Measurements from ENCODE around the gene EPHA7. TPM values are rescaled to one million over a fixed set of nuclear protein-coding genes. Genes with fewer than 3 reads are reported as not detected.
A peak's percentile ranks its signal among the peaks of the same experiment; 100 is the strongest.

EPHA7 gene
- total RNA-seq, 1 experiment from 2014 or later = 9.6 TPM

DNA sequence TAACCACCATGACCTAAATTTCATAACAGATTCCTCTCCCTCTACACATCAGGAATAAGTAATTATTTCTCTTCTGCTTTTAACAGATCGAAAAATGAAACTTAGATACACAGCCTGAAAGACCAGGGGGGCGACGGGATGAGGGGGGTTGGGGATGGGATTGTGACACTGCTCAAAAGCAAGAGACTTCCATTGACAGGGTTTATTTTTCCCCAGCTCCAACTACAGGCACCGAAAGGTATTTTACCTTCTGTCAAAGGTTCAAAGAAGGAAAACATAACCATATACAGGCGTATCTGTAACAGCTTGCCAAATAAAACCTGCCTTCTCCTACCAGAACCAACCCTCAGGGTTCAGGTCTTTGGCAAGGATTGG is 1.3 kb downstream of the EPHA7 start (continued):
- TF ChIP-seq, protein P1, sequence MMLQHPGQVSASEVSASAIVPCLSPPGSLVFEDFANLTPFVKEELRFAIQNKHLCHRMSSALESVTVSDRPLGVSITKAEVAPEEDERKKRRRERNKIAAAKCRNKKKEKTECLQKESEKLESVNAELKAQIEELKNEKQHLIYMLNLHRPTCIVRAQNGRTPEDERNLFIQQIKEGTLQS (CRISPR knock-in tag; conservative IDR thresholded peaks at IDR 0.05) = no peak
- TF ChIP-seq NR1H2 (CRISPR knock-in tag; IDR thresholded peaks at IDR 0.05) (no peak), CREM (CRISPR knock-in tag; IDR thresholded peaks at IDR 0.05) (no peak), ZNF416 (CRISPR knock-in tag; IDR thresholded peaks at IDR 0.05) (no peak), NR3C1 (CRISPR knock-in tag; conservative IDR thresholded peaks at IDR 0.05; ENCODE audit: low read depth) (no peak), NR2C2 (CRISPR knock-in tag; IDR thresholded peaks at IDR 0.05) (no peak), TEAD4 (CRISPR knock-in tag; IDR thresholded peaks at IDR 0.05) (no peak)
- TF ChIP-seq, protein P2, sequence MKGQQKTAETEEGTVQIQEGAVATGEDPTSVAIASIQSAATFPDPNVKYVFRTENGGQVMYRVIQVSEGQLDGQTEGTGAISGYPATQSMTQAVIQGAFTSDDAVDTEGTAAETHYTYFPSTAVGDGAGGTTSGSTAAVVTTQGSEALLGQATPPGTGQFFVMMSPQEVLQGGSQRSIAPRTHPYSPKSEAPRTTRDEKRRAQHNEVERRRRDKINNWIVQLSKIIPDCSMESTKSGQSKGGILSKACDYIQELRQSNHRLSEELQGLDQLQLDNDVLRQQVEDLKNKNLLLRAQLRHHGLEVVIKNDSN (CRISPR knock-in tag; IDR thresholded peaks at IDR 0.05) = no peak
- TF ChIP-seq, protein P3, sequence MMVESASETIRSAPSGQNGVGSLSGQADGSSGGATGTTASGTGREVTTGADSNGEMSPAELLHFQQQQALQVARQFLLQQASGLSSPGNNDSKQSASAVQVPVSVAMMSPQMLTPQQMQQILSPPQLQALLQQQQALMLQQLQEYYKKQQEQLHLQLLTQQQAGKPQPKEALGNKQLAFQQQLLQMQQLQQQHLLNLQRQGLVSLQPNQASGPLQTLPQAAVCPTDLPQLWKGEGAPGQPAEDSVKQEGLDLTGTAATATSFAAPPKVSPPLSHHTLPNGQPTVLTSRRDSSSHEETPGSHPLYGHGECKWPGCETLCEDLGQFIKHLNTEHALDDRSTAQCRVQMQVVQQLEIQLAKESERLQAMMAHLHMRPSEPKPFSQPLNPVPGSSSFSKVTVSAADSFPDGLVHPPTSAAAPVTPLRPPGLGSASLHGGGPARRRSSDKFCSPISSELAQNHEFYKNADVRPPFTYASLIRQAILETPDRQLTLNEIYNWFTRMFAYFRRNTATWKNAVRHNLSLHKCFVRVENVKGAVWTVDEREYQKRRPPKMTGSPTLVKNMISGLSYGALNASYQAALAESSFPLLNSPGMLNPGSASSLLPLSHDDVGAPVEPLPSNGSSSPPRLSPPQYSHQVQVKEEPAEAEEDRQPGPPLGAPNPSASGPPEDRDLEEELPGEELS (CRISPR knock-in tag; IDR thresholded peaks at IDR 0.05) = no peak
- TF ChIP-seq, protein P4, sequence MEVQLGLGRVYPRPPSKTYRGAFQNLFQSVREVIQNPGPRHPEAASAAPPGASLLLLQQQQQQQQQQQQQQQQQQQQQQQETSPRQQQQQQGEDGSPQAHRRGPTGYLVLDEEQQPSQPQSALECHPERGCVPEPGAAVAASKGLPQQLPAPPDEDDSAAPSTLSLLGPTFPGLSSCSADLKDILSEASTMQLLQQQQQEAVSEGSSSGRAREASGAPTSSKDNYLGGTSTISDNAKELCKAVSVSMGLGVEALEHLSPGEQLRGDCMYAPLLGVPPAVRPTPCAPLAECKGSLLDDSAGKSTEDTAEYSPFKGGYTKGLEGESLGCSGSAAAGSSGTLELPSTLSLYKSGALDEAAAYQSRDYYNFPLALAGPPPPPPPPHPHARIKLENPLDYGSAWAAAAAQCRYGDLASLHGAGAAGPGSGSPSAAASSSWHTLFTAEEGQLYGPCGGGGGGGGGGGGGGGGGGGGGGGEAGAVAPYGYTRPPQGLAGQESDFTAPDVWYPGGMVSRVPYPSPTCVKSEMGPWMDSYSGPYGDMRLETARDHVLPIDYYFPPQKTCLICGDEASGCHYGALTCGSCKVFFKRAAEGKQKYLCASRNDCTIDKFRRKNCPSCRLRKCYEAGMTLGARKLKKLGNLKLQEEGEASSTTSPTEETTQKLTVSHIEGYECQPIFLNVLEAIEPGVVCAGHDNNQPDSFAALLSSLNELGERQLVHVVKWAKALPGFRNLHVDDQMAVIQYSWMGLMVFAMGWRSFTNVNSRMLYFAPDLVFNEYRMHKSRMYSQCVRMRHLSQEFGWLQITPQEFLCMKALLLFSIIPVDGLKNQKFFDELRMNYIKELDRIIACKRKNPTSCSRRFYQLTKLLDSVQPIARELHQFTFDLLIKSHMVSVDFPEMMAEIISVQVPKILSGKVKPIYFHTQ (CRISPR knock-in tag; IDR thresholded peaks at IDR 0.05) = no peak
- TF ChIP-seq, protein P5, sequence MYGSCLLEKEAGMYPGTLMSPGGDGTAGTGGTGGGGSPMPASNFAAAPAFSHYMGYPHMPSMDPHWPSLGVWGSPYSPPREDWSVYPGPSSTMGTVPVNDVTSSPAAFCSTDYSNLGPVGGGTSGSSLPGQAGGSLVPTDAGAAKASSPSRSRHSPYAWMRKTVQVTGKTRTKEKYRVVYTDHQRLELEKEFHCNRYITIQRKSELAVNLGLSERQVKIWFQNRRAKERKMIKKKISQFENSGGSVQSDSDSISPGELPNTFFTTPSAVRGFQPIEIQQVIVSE (CRISPR knock-in tag; IDR thresholded peaks at IDR 0.05; ENCODE audit: borderline replicate concordance) = no peak

DNA sequence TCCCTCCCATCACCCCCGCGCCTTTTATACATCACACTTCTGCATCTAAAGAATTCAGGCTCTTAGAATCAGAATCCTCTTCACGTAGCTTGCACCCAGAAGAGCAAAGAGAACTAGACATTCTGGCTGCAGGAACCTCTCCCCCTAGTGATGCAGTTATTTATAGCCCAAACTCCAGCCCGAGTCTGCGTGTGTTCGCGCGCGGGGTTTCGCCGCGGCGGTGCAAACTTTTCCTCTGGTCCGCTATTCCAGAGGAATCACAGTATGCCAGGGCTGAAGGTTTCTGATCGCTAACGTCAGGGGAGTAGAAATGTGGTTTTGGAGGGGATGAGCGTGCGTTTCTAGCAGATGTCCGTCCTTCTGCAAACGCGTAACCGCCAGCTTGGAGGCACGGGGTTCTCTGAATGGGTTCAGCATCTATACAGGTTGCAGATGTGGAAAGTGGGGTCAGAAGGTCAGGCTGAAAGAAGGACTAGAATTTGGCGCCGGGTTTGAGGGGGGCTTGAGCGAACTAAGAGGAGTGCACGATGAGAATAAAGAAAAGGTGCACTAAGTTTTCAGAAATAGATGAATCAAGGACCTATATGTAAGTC is 1.8 kb downstream of the EPHA7 start:
- no peaks in the 10 kb centered on the region for H3K9me3 Mint-ChIP-seq
- ChIA-PET CTCF (interaction anchor here (0.6 to 1.5 kb wide), 5 partner anchors 56 to 381 kb away, joined by 3 to 4 read pairs (median 3); no protein-coding TSS in a partner anchor), POLR2A (interaction anchor here (0.6 kb wide), 1 partner anchor 81 kb away, joined by 3 read pairs; no protein-coding TSS in a partner anchor)
- peak overlapping the region; percentile 100 for H3K4me3 Mint-ChIP-seq
- DNase-seq (ENCODE audit: low spot score) (no peak), ATAC-seq (no peak)
- H3K27me3 Mint-ChIP-seq (ENCODE audit: low read depth) = peaks cover 43% of the 10 kb centered on the region
- H3K4me1 Mint-ChIP-seq = peaks cover 23% of the 10 kb centered on the region
- no peak overlapping the region for H3K27ac Mint-ChIP-seq
- H3K36me3 Mint-ChIP-seq = no peaks in the 10 kb centered on the region
- TF ChIP-seq ZNF671 (CRISPR knock-in tag; IDR thresholded peaks at IDR 0.05) (no peak), ZBTB21 (CRISPR knock-in tag; IDR thresholded peaks at IDR 0.05; ENCODE audit: borderline replicate concordance) (no peak), RELA (CRISPR knock-in tag; IDR thresholded peaks at IDR 0.05; ENCODE audit: borderline replicate concordance) (no peak), ATF1 (CRISPR knock-in tag; IDR thresholded peaks at IDR 0.05) (no peak), NFYB (CRISPR knock-in tag; conservative IDR thresholded peaks at IDR 0.05; ENCODE audit: low read depth) (no peak), JUN (CRISPR knock-in tag; IDR thresholded peaks at IDR 0.05) (no peak), SOX15 (CRISPR knock-in tag; IDR thresholded peaks at IDR 0.05) (no peak), ZNF416 (CRISPR knock-in tag; IDR thresholded peaks at IDR 0.05) (no peak), NR2C2 (CRISPR knock-in tag; IDR thresholded peaks at IDR 0.05) (no peak), ELF4 (CRISPR knock-in tag; IDR thresholded peaks at IDR 0.05; ENCODE audit: low read depth) (no peak), ZNF138 (CRISPR knock-in tag; conservative IDR thresholded peaks at IDR 0.05) (no peak)
- TF ChIP-seq, protein P6, sequence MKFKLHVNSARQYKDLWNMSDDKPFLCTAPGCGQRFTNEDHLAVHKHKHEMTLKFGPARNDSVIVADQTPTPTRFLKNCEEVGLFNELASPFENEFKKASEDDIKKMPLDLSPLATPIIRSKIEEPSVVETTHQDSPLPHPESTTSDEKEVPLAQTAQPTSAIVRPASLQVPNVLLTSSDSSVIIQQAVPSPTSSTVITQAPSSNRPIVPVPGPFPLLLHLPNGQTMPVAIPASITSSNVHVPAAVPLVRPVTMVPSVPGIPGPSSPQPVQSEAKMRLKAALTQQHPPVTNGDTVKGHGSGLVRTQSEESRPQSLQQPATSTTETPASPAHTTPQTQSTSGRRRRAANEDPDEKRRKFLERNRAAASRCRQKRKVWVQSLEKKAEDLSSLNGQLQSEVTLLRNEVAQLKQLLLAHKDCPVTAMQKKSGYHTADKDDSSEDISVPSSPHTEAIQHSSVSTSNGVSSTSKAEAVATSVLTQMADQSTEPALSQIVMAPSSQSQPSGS (CRISPR knock-in tag; IDR thresholded peaks at IDR 0.05; ENCODE audit: borderline replicate concordance, low read depth) = no peak
- TF ChIP-seq, protein P7, sequence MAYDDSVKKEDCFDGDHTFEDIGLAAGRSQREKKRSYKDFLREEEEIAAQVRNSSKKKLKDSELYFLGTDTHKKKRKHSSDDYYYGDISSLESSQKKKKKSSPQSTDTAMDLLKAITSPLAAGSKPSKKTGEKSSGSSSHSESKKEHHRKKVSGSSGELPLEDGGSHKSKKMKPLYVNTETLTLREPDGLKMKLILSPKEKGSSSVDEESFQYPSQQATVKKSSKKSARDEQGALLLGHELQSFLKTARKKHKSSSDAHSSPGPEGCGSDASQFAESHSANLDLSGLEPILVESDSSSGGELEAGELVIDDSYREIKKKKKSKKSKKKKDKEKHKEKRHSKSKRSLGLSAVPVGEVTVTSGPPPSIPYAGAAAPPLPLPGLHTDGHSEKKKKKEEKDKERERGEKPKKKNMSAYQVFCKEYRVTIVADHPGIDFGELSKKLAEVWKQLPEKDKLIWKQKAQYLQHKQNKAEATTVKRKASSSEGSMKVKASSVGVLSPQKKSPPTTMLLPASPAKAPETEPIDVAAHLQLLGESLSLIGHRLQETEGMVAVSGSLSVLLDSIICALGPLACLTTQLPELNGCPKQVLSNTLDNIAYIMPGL (CRISPR knock-in tag; IDR thresholded peaks at IDR 0.05) = no peak
- TF ChIP-seq, protein P8, sequence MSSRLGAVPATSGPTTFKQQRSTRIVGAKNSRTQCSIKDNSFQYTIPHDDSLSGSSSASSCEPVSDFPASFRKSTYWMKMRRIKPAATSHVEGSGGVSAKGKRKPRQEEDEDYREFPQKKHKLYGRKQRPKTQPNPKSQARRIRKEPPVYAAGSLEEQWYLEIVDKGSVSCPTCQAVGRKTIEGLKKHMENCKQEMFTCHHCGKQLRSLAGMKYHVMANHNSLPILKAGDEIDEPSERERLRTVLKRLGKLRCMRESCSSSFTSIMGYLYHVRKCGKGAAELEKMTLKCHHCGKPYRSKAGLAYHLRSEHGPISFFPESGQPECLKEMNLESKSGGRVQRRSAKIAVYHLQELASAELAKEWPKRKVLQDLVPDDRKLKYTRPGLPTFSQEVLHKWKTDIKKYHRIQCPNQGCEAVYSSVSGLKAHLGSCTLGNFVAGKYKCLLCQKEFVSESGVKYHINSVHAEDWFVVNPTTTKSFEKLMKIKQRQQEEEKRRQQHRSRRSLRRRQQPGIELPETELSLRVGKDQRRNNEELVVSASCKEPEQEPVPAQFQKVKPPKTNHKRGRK (CRISPR knock-in tag; IDR thresholded peaks at IDR 0.05; ENCODE audit: borderline replicate concordance) = no peak
